ENCODE data around the gene PAPSS1. TPM values are rescaled to one million over a fixed set of nuclear protein-coding genes. Genes with fewer than 3 reads are reported as not detected.

Gene PAPSS1
- total and polyA plus RNA-seq, 9 of the 15 experiments (the other 6 are each of a cell fraction or from before 2014, with no cell fraction given): 21.1 to 53.9 (median 41.9) TPM

DNA sequence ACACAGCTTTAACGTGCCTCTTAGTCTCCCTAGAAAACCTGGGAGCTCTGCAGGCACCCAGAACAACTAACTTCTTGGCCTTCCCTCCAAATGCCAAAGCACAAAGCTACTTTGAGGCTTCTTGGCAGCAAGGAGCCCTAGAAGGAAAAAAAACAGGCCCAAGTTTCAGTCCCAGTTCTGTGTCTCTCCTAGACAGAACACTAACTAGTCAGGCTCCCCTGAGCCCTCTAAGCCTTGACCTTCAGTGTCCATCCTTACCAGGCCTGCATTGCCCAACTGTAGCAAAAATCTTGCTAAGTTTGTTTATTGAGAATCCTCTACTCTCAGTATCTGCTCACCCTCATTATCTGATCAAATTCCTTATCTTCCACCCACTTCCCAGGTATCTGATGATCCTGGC, 79.2 kb downstream of the PAPSS1 start:
- no peak for ATAC-seq
- H3K9ac ChIP-seq (ENCODE audit: insufficient read depth in 1 of 2, low read depth in 2 of 2, low read length in 2 of 2): no peak overlapping the region
- H3K79me2 ChIP-seq (ENCODE audit: control insufficient read depth, insufficient read depth, low read length): no peaks in the 10 kb centered on the region
- H3K4me2 ChIP-seq (ENCODE audit: insufficient read depth, low read length): no peak overlapping the region
- ChIA-PET CTCF (ENCODE audit: low intra/inter-chr PET ratio) (no interaction called here), POLR2A (no interaction called here)
- BruUV-seq (replicated peaks): no TSS peak
- H3K27ac ChIP-seq (ENCODE audit: extremely low read depth, low read depth, low read length): no peak overlapping the region
- no peaks in the 10 kb centered on the region for H4K20me1 ChIP-seq (replicated peaks; ENCODE audit: control insufficient read depth, insufficient read depth, low read length)
- H3K4me3 ChIP-seq: no peak overlapping the region
- peaks cover 10% of the 10 kb centered on the region; the same call in 1 of the 3 replicates for H3K36me3 ChIP-seq (ENCODE audit: control insufficient read depth, insufficient read depth, low read length)
- no peaks in the 10 kb centered on the region for H3K27me3 ChIP-seq (ENCODE audit: control insufficient read depth in 2 of 2, insufficient read depth in 2 of 2, low read length in 2 of 2)
- in situ Hi-C loops (cut with MboI): no loop called here
- TF ChIP-seq CAMTA2 (CRISPR knock-in tag; conservative IDR thresholded peaks at IDR 0.05) (no peak), SP1 (CRISPR knock-in tag; IDR thresholded peaks at IDR 0.05) (no peak), XRCC5 (IDR thresholded peaks at IDR 0.05; ENCODE audit: low read depth, low read length) (no peak), RBM39 (optimal IDR thresholded peaks at IDR 0.05; ENCODE audit: low read depth, low read length) (no peak), ETV1 (tag; conservative IDR thresholded peaks at IDR 0.05; ENCODE audit: low read depth) (no peak), ZNF695 (CRISPR knock-in tag; IDR thresholded peaks at IDR 0.05) (no peak), ZNF507 (tag; conservative IDR thresholded peaks at IDR 0.05) (no peak)
- no peaks in the 10 kb centered on the region for H3K9me3 ChIP-seq (replicated peaks; ENCODE audit: control insufficient read depth, insufficient read depth, low read depth, low read length)
- intact Hi-C loops (cut with micrococcal nuclease): no loop called here
- WGBS (ENCODE audit: insufficient coverage, low coverage, missing lambda C conversion rate): 0% methylated on average over 1 of the region's 1 CpG
- DNase-seq (ENCODE audit: extremely low read depth in 1 of 4, low spot score in 3 of 4): no peak
- no peaks in the 10 kb centered on the region for H3K9me1 ChIP-seq (ENCODE audit: control insufficient read depth, insufficient read depth, low read length)
- H3K4me1 ChIP-seq (replicated peaks in 1 of 2; ENCODE audit: control insufficient read depth in 2 of 2, insufficient read depth in 2 of 2, low read length in 2 of 2): no peaks in the 10 kb centered on the region
- no peak for FAIRE-seq
- no peak overlapping the region for H2AFZ ChIP-seq (ENCODE audit: low read depth, low read length)

DNA sequence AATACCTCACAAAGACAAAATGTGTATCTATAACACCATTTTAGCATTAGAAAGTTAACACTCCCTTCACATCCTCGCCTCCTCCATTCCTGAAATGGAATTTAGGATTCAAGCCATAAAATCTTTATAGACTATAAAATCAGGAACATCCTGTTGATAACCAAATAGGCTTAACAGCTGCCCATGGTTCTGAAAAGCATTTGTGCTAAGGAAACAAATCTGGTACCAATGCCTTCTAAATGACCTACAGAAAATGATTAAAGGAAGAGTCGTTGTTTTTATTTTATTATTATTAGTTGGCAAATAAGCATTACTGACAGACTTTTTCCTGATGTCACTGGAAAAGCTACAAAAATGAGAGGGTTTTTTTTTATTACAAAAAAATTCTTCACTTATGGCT, 79.8 kb downstream of the PAPSS1 start:
- Histone ChIP-seq H3K9me3 (replicated peaks; ENCODE audit: control insufficient read depth, insufficient read depth, low read depth, low read length) (no peaks in the 10 kb centered on the region), H3K27ac (ENCODE audit: extremely low read depth, low read depth, low read length) (no peak overlapping the region), H3K4me1 (replicated peaks in 1 of 2; ENCODE audit: control insufficient read depth in 2 of 2, insufficient read depth in 2 of 2, low read length in 2 of 2) (no peaks in the 10 kb centered on the region), H3K9ac (ENCODE audit: insufficient read depth in 1 of 2, low read depth in 2 of 2, low read length in 2 of 2) (no peak overlapping the region), H3K4me2 (ENCODE audit: insufficient read depth, low read length) (no peak overlapping the region), H3K27me3 (ENCODE audit: control insufficient read depth in 2 of 2, insufficient read depth in 2 of 2, low read length in 2 of 2) (no peaks in the 10 kb centered on the region), H3K36me3 (ENCODE audit: control insufficient read depth, insufficient read depth, low read length) (peaks cover 10% of the 10 kb centered on the region; the same call in 1 of the 3 replicates), H2AFZ (ENCODE audit: low read depth, low read length) (no peak overlapping the region), H3K79me2 (ENCODE audit: control insufficient read depth, insufficient read depth, low read length) (no peaks in the 10 kb centered on the region), H3K9me1 (ENCODE audit: control insufficient read depth, insufficient read depth, low read length) (no peaks in the 10 kb centered on the region), H4K20me1 (replicated peaks; ENCODE audit: control insufficient read depth, insufficient read depth, low read length) (no peaks in the 10 kb centered on the region), H3K4me3 (no peak overlapping the region)
- in situ Hi-C loops (cut with MboI): no loop called here
- WGBS (ENCODE audit: insufficient coverage, low coverage, missing lambda C conversion rate): 42% methylated on average over 2 of the region's 2 CpGs
- BruUV-seq (replicated peaks): no TSS peak
- ChIA-PET POLR2A (no interaction called here), CTCF (ENCODE audit: low intra/inter-chr PET ratio) (no interaction called here)
- FAIRE-seq (no peak), DNase-seq (ENCODE audit: extremely low read depth in 1 of 4, low spot score in 3 of 4) (no peak), ATAC-seq (no peak)
- intact Hi-C loops (cut with micrococcal nuclease): no loop called here
- TF ChIP-seq ZFPM2 (CRISPR knock-in tag; IDR thresholded peaks at IDR 0.05) (no peak), ZNF41 (CRISPR knock-in tag; conservative IDR thresholded peaks at IDR 0.05) (no peak), BHLHE40 (IDR thresholded peaks at IDR 0.05; ENCODE audit: low read length) (no peak), FOSL1 (tag; conservative IDR thresholded peaks at IDR 0.05) (no peak), MED1 (CRISPR knock-in tag; IDR thresholded peaks at IDR 0.05; ENCODE audit: borderline replicate concordance) (no peak), RFX5 (IDR thresholded peaks at IDR 0.05; ENCODE audit: low read depth, low read length) (no peak), PCBP1 (IDR thresholded peaks at IDR 0.05; ENCODE audit: low read depth, low read length, poor library complexity, severe bottlenecking) (no peak)
- TF ChIP-seq, protein P1, sequence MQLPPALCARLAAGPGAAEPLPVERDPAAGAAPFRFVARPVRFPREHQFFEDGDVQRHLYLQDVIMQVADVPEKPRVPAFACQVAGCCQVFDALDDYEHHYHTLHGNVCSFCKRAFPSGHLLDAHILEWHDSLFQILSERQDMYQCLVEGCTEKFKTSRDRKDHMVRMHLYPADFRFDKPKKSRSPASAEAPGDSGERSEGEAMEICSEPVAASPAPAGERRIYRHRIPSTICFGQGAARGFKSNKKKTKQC (CRISPR knock-in tag; IDR thresholded peaks at IDR 0.05): no peak
- TF ChIP-seq, protein P2, sequence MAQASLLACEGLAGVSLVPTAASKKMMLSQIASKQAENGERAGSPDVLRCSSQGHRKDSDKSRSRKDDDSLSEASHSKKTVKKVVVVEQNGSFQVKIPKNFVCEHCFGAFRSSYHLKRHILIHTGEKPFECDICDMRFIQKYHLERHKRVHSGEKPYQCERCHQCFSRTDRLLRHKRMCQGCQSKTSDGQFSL (CRISPR knock-in tag; IDR thresholded peaks at IDR 0.05): no peak
- TF ChIP-seq, protein P2 (tag; IDR thresholded peaks at IDR 0.05): no peak

All from K562 (cell line).